Tibial nerve (tissue), 3 donors: ENCODE results near the gene PLK5.

Source experiments
- CTCF ChIP-seq, 5 experiments: fragments of 200-600 bp in 3 of 5; fragments of 450-650 bp in 2 of 5; sonication (generic) in 3 of 5; IDR thresholded peaks; one replicate each; pipeline ENCODE4 v1.5.1; 2016 to 2019; ENCODE audit warnings: antibody characterized with exemption in 5 of 5, mild to moderate bottlenecking in 3 of 5, moderate library complexity in 2 of 5
- POLR2A ChIP-seq, 2 donors: fragments of 450-650 bp; IDR thresholded peaks; one replicate each; pipeline ENCODE4 v1.6.1; 2017; ENCODE audit warnings: antibody characterized with exemption in 2 of 2, mild to moderate bottlenecking in 2 of 2, moderate library complexity in 2 of 2

GRCh38 chr19:1540365-1540925 is 16.6 kb downstream of the PLK5 start:
- TF ChIP-seq CTCF (IDR thresholded peaks at IDR 0.05) (no peak), POLR2A (IDR thresholded peaks at IDR 0.05) (no peak)
